Activated CD8-positive, alpha-beta memory T cell treated with anti-CD3 and anti-CD28 coated beads, Interleukin-2, amount 50 U/mL, for 1 hour (primary cell): ENCODE measurements around the gene SDK1.

Experiments used
- DNase-seq: peaks from one replicate; pipeline ENCODE4 v3.0.0-alpha.2; 2020; ENCODE audit errors: extremely low read depth

Gene SDK1

GRCh38 chr7:3283130-3283704, 17.8 kb upstream of the SDK1 start:
- no peak for DNase-seq

- no peak for DNase-seq
Observed at GRCh38 chr7:3285652-3286051, 15.4 kb upstream of the SDK1 start.

GRCh38 chr7:3289996-3290395, 11.1 kb upstream of the SDK1 start:
- no peak for DNase-seq

DNA sequence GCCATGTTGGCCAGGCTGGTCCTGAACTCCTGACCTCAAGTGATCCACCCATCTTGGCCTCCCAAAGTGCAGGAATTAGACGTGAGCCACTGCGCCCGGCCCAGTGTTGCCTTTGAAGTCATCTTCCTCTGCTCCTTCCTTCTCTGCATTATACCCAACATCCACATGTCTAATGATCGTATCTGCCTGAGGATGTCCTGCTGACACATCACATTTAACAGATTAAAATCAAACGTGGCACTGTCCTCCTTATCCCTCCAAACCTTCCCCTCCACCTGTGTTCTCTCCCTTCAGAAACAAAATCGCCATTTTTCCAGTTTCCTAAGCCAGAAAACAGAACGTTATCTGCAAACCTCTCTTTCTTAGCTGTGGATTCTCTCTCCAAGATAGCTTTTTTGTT, 8.4 kb upstream of the SDK1 start:
- no peak for DNase-seq

GRCh38 chr7:3294432-3295100, 6.5 kb upstream of the SDK1 start:
- no peak for DNase-seq

GRCh38 chr7:3297105-3297819, 3.8 kb upstream of the SDK1 start:
- DNase-seq, result no peak

DNA sequence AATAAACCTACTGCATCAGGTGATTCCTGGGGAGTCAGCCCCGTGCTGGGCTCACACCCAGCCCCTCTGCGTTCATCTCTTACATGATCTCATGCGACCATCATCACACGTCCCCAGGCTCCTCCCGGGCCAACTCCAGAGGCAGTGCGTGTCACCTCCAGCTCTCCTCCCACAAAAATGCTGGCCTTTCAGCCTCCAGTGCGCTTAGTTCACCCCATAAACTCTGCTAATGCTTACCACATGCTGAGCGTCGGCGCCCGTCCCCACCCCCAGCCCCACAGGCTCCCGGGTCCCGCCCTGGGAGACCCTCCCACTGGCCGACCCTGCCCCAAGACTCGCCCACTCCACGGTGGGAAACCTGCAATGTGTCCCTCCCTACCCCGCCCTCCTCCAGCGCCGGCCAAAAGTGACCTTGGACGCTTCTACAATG, 816 bp upstream of the SDK1 start:
- no peak for DNase-seq

DNA sequence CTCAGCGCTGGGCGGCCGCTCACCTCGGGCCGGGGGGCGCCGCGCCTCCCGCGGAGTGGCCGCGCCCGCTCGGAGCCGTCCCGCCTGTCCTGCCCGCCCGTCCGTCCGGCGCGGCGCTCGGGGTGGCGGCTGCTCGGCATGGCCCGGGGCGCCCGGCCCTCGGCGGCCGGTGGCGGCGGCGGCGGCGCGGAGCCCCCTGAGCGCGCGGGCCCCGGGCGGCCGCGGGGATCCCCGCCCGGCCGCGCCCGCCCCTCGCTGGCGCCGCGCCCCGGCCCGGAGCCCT, 338 bp downstream of the SDK1 start:
- DNase-seq, result no peak

DNA sequence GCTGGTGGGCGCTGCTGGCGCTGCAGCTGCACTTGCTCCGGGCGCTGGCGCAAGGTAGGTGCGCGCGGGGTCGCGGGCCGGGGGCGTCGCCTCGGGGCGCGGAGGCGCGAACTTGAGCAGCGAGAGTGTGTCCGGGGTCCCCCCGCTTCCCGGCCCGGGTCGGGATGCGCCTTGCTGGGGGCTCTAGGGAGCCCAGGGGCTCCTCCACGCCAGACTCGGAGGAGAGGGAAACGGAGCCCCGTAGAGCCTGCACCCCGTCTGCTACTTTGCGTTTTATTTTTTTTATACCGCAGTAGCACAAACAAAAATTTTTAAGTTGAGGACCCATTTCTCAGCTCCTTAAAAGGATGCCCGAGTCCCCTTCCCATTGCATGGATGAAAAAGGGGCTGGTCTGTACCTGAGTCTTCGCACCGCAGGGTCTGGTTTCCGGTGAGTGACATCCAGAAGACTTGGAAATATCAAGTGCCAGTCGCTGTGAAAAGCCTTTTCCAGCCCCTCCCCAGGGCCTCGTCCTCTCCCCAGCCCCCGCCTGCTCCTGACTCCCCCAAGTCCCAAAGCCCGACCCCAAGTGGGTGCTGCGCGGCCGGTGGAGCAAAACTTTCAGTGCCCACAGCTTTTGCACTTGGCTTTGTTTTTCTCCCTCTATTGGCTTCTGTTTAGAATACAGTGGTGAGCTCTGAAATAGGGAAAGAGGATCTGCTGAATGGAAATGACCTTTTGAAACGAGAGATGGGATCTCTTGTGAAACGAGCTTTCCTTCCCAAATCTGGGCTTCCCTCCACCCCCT, 973 bp downstream of the SDK1 start:
- DNase-seq, result no peak

DNA sequence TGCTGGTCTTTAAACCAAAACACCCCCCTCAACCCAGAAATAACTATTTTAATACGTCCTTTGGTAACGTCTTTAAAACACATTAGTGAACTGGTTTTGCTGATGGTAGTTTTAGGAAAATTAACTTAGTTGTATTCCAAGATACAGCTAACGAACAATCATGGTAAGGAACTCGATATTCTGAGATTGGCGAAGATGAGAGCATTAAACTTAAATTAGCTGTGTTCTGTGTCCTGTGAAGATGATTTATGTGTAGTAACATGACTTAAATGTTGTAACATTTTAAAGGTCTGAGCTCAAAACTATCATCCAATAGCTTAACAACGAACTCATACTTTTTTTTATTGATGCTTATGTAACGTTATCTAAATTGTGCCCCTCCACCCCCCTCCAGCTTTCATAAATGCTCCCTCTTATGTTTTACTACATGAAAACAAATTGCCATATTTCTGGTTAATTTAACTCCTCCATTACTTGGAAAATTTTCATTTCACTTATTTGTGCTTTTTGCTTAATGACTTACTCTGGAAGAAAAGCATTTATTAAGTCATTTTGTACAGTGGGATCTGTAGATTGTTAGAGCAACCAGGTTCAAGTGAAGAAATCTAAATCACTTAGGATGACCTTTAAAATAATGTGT, 1.7 kb downstream of the SDK1 start:
- DNase-seq, result no peak

GRCh38 chr7:3304131-3304530, 3.1 kb downstream of the SDK1 start:
- no peak for DNase-seq

DNA sequence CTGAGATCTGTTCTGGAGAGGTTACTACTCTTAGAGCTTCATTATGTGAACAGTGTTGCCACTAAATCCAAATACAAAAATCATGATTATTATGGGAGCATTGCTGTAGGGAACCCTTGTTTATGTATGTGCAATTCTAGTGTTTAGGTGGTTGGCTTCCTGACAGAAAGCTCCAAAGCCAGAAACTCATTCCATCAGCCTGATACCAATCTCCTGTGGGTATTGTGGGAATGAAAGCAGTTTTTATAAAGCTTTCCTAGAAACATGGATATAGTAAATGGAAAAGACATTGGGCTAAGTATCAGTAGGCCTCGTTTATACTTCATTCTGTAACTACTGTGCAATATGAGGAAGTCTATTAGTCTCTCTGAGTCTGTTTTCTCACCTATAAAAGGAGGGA, 6.4 kb downstream of the SDK1 start:
- DNase-seq, result no peak

- DNase-seq, result no peak
Observed at GRCh38 chr7:3309140-3309539, 8.1 kb downstream of the SDK1 start.

GRCh38 chr7:3309956-3310355, 8.9 kb downstream of the SDK1 start:
- no peak for DNase-seq

- no peak for DNase-seq
Observed at GRCh38 chr7:3310884-3311283, 9.8 kb downstream of the SDK1 start.

GRCh38 chr7:3312583-3312982, 11.5 kb downstream of the SDK1 start:
- no peak for DNase-seq

GRCh38 chr7:3318874-3319273, 17.8 kb downstream of the SDK1 start:
- no peak for DNase-seq

DNA sequence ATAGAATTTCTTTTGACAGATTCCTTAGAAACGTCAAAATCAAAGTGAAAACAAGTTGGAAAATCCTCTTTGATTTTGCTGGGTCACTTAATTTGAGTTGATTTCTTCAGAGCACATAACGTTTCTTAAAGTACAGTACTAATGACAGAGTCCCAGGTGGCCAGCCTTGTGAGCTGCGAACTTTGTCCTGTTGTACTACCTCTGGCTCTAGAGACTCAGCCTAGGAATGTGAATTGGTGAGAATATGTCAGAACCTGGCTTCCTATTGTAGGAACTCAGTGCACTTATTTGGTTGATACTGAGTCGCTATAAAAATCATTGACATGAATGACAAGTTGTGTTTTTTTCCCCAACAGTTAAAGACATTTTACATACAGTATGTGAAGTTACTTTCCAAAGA, 20.2 kb downstream of the SDK1 start:
- no peak for DNase-seq

DNA sequence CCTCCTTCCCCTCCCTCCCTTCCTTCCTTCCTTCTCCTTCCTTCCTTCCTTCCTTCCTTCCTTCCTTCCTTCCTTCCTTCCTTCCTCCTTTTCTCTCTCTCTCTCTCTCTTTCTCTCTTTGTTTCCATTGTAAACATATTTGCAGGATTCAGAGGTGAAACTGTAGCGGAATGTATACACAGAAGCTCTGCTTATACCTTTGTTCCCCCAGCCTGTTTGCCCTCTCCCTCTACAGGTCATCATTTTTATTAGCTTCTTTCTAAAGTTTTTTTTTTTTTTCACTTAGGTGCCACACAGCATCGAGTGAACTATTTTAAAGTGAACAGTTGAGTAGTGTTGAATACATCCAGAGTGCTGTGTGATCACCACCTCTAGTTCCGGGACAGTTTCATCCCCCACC, 20.7 kb downstream of the SDK1 start:
- DNase-seq, result no peak

DNA sequence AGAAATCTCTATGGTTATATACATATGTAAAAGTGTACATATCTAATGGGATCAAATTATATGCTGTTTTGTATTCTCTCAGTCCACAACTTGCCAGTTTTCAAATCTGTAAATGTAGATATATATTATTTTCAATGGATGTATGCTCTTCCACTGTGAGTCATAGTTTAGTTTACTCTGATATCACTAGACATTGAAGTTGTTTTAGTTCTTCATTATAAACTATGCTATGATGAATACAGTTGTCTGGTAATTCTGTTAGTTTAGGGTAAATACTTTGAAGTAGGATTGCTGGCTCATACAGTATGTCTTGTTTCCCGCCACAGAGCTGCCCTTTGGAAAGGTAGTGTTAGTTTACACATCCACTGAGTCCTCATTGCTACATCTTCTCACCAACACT, 25.2 kb downstream of the SDK1 start:
- no peak for DNase-seq

GRCh38 chr7:3327099-3327498, 26.0 kb downstream of the SDK1 start:
- no peak for DNase-seq

DNA sequence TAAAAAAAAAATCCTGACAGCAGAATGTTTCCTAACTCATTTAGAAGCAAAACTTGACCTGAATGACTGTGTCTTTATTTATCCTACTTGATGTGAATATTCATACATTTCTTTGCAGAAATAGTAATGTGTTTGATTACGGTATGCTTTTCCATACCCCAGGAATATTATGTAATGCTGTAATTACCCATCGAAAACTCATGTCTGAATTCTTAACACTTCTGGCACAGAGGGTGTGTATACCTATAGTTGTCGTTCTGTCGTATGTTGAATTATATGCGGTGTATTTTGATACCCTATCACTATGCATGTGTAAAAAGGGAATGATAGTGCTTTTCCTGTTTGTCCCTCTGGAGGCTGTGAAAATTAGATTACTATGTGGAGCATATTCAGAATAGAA, 26.6 kb downstream of the SDK1 start:
- DNase-seq, result no peak
